HepG2 (cell line): ENCODE data around the gene ZNF474. TPM values are rescaled to one million over a fixed set of nuclear protein-coding genes. Genes with fewer than 3 reads are reported as not detected.

Experiments used
- ATAC-seq: fragments of 200-7000 bp; cut with Tn5 transposase; 3 replicates; pipeline ENCODE4 v1.9.1; 2020; ENCODE audit warnings: mild to moderate bottlenecking, moderate library complexity
- BruUV-seq: library from RNA; stranded (reverse); fragments of 400-500 nt; replicated peaks from 2 replicates; lab custom pipeline; 2021; lab: Mats Ljungman, UMichigan
- CTCF ChIA-PET: fragments of 300-600 bp; formaldehyde crosslinking; extraction: SDS; loops from one replicate; lab custom pipeline; 2021; ENCODE audit warnings: low total read pairs, inconsistent platforms, low intra/inter-chr PET ratio; lab: Yijun Ruan, JAX
- POLR2A ChIA-PET: fragments of 350-600 bp; sonication (Branson Sonifier 250); formaldehyde crosslinking; loops from one replicate; lab custom pipeline; 2020; ENCODE audit warnings: antibody characterized with exemption, inconsistent platforms; lab: Yijun Ruan, JAX
- DNase-seq: peaks from one replicate; pipeline ENCODE4 v3.0.0-alpha.2; 2015; ENCODE audit warnings: low spot score
- FAIRE-seq: peaks from 3 replicates; lab custom pipeline; 2011; peaks lifted over from hg19 to GRCh38; lab: Jason Lieb, UNC
- H2AFZ ChIP-seq: one replicate; pipeline ENCODE4 v1.6.1; 2011; ENCODE audit warnings: low read length, inconsistent platforms
- H3K27ac ChIP-seq: fragments of 300-600 bp; 3 replicates; pipeline ENCODE4 v1.8.0; 2011; ENCODE audit warnings: mixed run types, mild to moderate bottlenecking, mixed read lengths, low read length, inconsistent platforms; ENCODE audit not compliant: insufficient read depth; ENCODE audit errors: extremely low read length
- H3K27me3 ChIP-seq, 2 experiments: fragments of 200-600 bp in 1 of 2; 2 replicates in 1 of 2; 3 replicates in 1 of 2; pipeline versions ENCODE4 v1.6.0 to v1.8.0; 2011; ENCODE audit warnings: low read length in 2 of 2, mild to moderate bottlenecking in 2 of 2, moderate library complexity in 2 of 2, inconsistent platforms in 1 of 2; ENCODE audit not compliant: insufficient read depth in 2 of 2, control insufficient read depth in 1 of 2
- H3K36me3 ChIP-seq, 2 experiments: fragments of 200-600 bp in 1 of 2; replicated peaks in 1 of 2; 2 replicates in 1 of 2; 3 replicates in 1 of 2; pipeline versions ENCODE4 v1.5.1 to v1.8.0; 2011; ENCODE audit warnings: low read length in 2 of 2, inconsistent platforms in 1 of 2; ENCODE audit not compliant: insufficient read depth in 2 of 2, control insufficient read depth in 1 of 2
- H3K4me1 ChIP-seq: 2 replicates; pipeline ENCODE4 v1.5.1; 2012; ENCODE audit warnings: low read length, inconsistent platforms; ENCODE audit not compliant: insufficient read depth
- H3K4me2 ChIP-seq: 2 replicates; pipeline ENCODE4 v1.6.0; 2011; ENCODE audit warnings: low read depth, low read length, inconsistent platforms
- H3K4me3 ChIP-seq, 3 experiments: fragments of 200-600 bp in 1 of 3; sonication (generic), shearing (Covaris generic) in 1 of 3; replicated peaks in 1 of 3; 2 replicates each; pipeline ENCODE4 v1.5.1; 2011 to 2016; ENCODE audit warnings: low read length in 3 of 3, inconsistent platforms in 2 of 3, low read depth in 2 of 3, mild to moderate bottlenecking in 2 of 3, control low read depth in 1 of 3, mixed read lengths in 1 of 3; ENCODE audit not compliant: insufficient read depth in 1 of 3
- H3K79me2 ChIP-seq: one replicate; pipeline ENCODE4 v1.6.1; 2011; ENCODE audit warnings: low read length, inconsistent platforms; ENCODE audit not compliant: insufficient read depth
- H3K9ac ChIP-seq: 2 replicates; pipeline ENCODE4 v1.6.0; 2011; ENCODE audit warnings: mild to moderate bottlenecking, low read depth, low read length, inconsistent platforms; ENCODE audit not compliant: insufficient read depth
- H3K9me3 ChIP-seq: 2 replicates; pipeline ENCODE4 v1.5.1; 2012; ENCODE audit warnings: mild to moderate bottlenecking, low read length
- H4K20me1 ChIP-seq: 2 replicates; pipeline ENCODE4 v1.6.0; 2011; ENCODE audit warnings: inconsistent platforms, mild to moderate bottlenecking, low read length, moderate library complexity; ENCODE audit not compliant: insufficient read depth
- ZNF230 ChIP-seq: sonication (generic); formaldehyde crosslinking; IDR thresholded peaks from 2 replicates; pipeline ENCODE4 v1.4.0; 2020; ENCODE audit warnings: mild to moderate bottlenecking, missing genetic modification reagents
- WGBS: methylation state at CpG from one replicate; pipeline ENCODE4 v1.1.6; 2017; ENCODE audit warnings: low lambda C conversion rate; 5-methylcytosine and 5-hydroxymethylcytosine counted together
- in situ Hi-C: cut with HindIII; loops from 2 replicates; pipeline ENCODE4 v1.10.0; 2017; ENCODE audit warnings: low pct_unique_long_range_greater_than_20kb; ENCODE audit not compliant: extremely low pct_ligation_motif_present
- intact Hi-C: fragments of 100-400 bp; cut with micrococcal nuclease; formaldehyde crosslinking; loops from one replicate; pipeline ENCODE4 v1.10.0; 2022; ENCODE audit not compliant: unreplicated experiment
- polyA plus RNA-seq, 8 experiments: library from polyadenylated mRNA; depleted of rRNA in 3 of 8; stranded (reverse) in 7 of 8; unstranded in 1 of 8; fragments of >200 nt; fragmentation: Illumina TruSeq in 4 of 8; extraction: Trizol in 4 of 8; gene quantifications; 2 replicates each; pipeline versions ENCODE4 v1.2.1 to v1.2.3, GENCODE V29; 2011 to 2016; ENCODE audit warnings: low read depth in 4 of 8, missing spikeins in 1 of 8, mixed read lengths in 1 of 8; ENCODE audit not compliant: insufficient read depth in 1 of 8
- total RNA-seq, 5 experiments: library from RNA; depleted of rRNA; stranded (reverse); fragments of >200 nt; fragmentation: Illumina TruSeq; extraction: Trizol; gene quantifications; 2 replicates each; pipeline ENCODE4 v1.2.3, GENCODE V29; 2016; ENCODE audit warnings: low read depth in 1 of 5
- TF ChIP-seq, protein P1 (sequence below): sonication (generic); formaldehyde crosslinking; IDR thresholded peaks from 2 replicates; pipeline ENCODE4 v1.9.0; 2021; ENCODE audit warnings: missing genetic modification reagents, borderline replicate concordance
- TF ChIP-seq, protein P2 (sequence below): fragments of 450-650 bp; IDR thresholded peaks from 2 replicates; pipeline ENCODE4 v1.6.1; 2017; ENCODE audit warnings: mild to moderate bottlenecking
- TF ChIP-seq, protein P3 (sequence below): sonication (generic); formaldehyde crosslinking; IDR thresholded peaks from 2 replicates; pipeline ENCODE4 v1.4.0; 2020; ENCODE audit warnings: low read depth, mild to moderate bottlenecking, missing genetic modification reagents

ZNF474 gene
- total and polyA plus RNA-seq, 2 of the 13 experiments (the other 11 are each of a cell fraction or from before 2014, with no cell fraction given), result 0.07 TPM; not detected in 1

DNA sequence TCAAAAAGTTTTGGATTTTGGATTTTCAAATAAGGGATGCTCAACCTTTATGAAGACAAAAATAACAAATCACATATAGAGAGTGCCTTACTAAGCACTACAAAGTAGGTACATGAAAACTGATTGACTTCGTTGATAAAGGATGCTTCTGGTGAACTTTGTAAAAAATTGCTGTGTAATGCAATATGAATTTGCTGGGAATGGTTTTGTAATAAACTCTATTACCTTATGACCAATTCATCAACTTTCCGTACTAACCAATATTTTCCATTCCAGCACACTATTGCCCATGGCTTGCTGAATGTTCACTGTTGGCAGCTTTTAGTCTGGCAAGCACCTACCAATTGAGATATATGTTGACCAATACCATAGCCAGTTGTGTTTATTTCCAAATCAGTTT, 23.4 kb upstream of the ZNF474 start:
- no peak overlapping the region for H2AFZ ChIP-seq
- ATAC-seq (no peak), DNase-seq (no peak)
- 29% methylated on average over 2 of the region's 2 CpGs for WGBS
- no peak overlapping the region for H3K4me3 ChIP-seq
- no peaks in the 10 kb centered on the region for H3K27me3 ChIP-seq
- H3K36me3 ChIP-seq, result no peaks in the 10 kb centered on the region
- no peaks in the 10 kb centered on the region for H3K4me1 ChIP-seq
- H4K20me1 ChIP-seq, result no peaks in the 10 kb centered on the region
- BruUV-seq, result no TSS peak
- H3K9ac ChIP-seq, result no peak overlapping the region
- POLR2A ChIA-PET, result no interaction called here
- intact Hi-C loops (no loop called here), in situ Hi-C loops (loop anchor here (10.0 kb wide), 1 partner anchor 141 kb away; the partner anchor contains the start of gene SRFBP1)
- no peak overlapping the region for H3K27ac ChIP-seq
- H3K79me2 ChIP-seq, result no peaks in the 10 kb centered on the region
- H3K4me2 ChIP-seq, result no peak overlapping the region
- CTCF ChIA-PET, result no interaction called here
- TF ChIP-seq ZNF230, result no peak
- TF ChIP-seq, protein P1, sequence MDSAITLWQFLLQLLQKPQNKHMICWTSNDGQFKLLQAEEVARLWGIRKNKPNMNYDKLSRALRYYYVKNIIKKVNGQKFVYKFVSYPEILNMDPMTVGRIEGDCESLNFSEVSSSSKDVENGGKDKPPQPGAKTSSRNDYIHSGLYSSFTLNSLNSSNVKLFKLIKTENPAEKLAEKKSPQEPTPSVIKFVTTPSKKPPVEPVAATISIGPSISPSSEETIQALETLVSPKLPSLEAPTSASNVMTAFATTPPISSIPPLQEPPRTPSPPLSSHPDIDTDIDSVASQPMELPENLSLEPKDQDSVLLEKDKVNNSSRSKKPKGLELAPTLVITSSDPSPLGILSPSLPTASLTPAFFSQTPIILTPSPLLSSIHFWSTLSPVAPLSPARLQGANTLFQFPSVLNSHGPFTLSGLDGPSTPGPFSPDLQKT (CRISPR knock-in tag), result no peak
- TF ChIP-seq, protein P2, sequence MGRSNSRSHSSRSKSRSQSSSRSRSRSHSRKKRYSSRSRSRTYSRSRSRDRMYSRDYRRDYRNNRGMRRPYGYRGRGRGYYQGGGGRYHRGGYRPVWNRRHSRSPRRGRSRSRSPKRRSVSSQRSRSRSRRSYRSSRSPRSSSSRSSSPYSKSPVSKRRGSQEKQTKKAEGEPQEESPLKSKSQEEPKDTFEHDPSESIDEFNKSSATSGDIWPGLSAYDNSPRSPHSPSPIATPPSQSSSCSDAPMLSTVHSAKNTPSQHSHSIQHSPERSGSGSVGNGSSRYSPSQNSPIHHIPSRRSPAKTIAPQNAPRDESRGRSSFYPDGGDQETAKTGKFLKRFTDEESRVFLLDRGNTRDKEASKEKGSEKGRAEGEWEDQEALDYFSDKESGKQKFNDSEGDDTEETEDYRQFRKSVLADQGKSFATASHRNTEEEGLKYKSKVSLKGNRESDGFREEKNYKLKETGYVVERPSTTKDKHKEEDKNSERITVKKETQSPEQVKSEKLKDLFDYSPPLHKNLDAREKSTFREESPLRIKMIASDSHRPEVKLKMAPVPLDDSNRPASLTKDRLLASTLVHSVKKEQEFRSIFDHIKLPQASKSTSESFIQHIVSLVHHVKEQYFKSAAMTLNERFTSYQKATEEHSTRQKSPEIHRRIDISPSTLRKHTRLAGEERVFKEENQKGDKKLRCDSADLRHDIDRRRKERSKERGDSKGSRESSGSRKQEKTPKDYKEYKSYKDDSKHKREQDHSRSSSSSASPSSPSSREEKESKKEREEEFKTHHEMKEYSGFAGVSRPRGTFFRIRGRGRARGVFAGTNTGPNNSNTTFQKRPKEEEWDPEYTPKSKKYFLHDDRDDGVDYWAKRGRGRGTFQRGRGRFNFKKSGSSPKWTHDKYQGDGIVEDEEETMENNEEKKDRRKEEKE, result no peak
- TF ChIP-seq, protein P3, sequence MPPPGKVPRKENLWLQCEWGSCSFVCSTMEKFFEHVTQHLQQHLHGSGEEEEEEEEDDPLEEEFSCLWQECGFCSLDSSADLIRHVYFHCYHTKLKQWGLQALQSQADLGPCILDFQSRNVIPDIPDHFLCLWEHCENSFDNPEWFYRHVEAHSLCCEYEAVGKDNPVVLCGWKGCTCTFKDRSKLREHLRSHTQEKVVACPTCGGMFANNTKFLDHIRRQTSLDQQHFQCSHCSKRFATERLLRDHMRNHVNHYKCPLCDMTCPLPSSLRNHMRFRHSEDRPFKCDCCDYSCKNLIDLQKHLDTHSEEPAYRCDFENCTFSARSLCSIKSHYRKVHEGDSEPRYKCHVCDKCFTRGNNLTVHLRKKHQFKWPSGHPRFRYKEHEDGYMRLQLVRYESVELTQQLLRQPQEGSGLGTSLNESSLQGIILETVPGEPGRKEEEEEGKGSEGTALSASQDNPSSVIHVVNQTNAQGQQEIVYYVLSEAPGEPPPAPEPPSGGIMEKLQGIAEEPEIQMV (CRISPR knock-in tag), result no peak
- TF ChIP-seq, all 625 proteins: peak for 0
- FAIRE-seq, result no peak
- no peaks in the 10 kb centered on the region for H3K9me3 ChIP-seq
